Osteoblast (primary cell): Measurements from ENCODE around the gene CHRNA10. TPM values are rescaled to one million over a fixed set of nuclear protein-coding genes. Genes with fewer than 3 reads are reported as not detected.

Source experiments
- DNase-seq: peaks from one replicate; pipeline ENCODE4 v3.0.0; 2011; ENCODE audit warnings: low spot score, mixed read lengths; ENCODE audit not compliant: insufficient read length; ENCODE audit errors: missing footprints
- H2AFZ ChIP-seq: 2 replicates; pipeline ENCODE4 v1.6.0; 2011; ENCODE audit warnings: mild to moderate bottlenecking, low read length
- H3K27ac ChIP-seq: 2 replicates; pipeline ENCODE4 v1.5.1; 2011; ENCODE audit warnings: mild to moderate bottlenecking, low read depth, low read length, moderate library complexity
- H3K27me3 ChIP-seq: 2 replicates; pipeline ENCODE4 v1.6.0; 2012; ENCODE audit warnings: mild to moderate bottlenecking, control low read depth, inconsistent platforms, low read length, moderate library complexity; ENCODE audit not compliant: insufficient read depth
- H3K36me3 ChIP-seq: 2 replicates; pipeline ENCODE4 v1.5.1; 2011; ENCODE audit warnings: mild to moderate bottlenecking, low read length, control low read depth, moderate library complexity; ENCODE audit not compliant: insufficient read depth
- H3K4me1 ChIP-seq: 2 replicates; pipeline ENCODE4 v1.5.1; 2011; ENCODE audit warnings: mild to moderate bottlenecking, low read length, control low read depth, moderate library complexity; ENCODE audit not compliant: insufficient read depth
- H3K4me2 ChIP-seq: 2 replicates; pipeline ENCODE4 v1.6.0; 2011; ENCODE audit warnings: mild to moderate bottlenecking, low read length; ENCODE audit not compliant: insufficient read depth
- H3K4me3 ChIP-seq: fragments of 200-600 bp; sonication (generic); 3 replicates; pipeline ENCODE4 v1.5.1; 2012; ENCODE audit warnings: mild to moderate bottlenecking, low read length, inconsistent platforms; ENCODE audit not compliant: insufficient read depth
- H3K79me2 ChIP-seq: 2 replicates; pipeline ENCODE4 v1.6.0; 2012; ENCODE audit warnings: mild to moderate bottlenecking, low read length, control low read depth, inconsistent platforms; ENCODE audit not compliant: insufficient read depth
- H3K9me3 ChIP-seq: 2 replicates; pipeline ENCODE4 v1.5.1; 2011; ENCODE audit warnings: low read depth, low read length, control low read depth
- H4K20me1 ChIP-seq: 2 replicates; pipeline ENCODE4 v1.6.0; 2012; ENCODE audit warnings: mild to moderate bottlenecking, low read length, control low read depth; ENCODE audit not compliant: insufficient read depth
- total RNA-seq: library from RNA; depleted of rRNA; stranded (reverse); fragments of >200 nt; gene quantifications from 2 replicates; pipeline ENCODE4 v1.2.3, GENCODE V29; 2012
- TF ChIP-seq, protein P1 (sequence below): IDR thresholded peaks from 2 replicates; pipeline ENCODE4 v1.5.1; 2011; ENCODE audit warnings: mild to moderate bottlenecking, low read depth, low read length, moderate library complexity; ENCODE audit errors: extremely low read depth

CHRNA10 gene
- total RNA-seq, 1 donor = 0.72 TPM

DNA sequence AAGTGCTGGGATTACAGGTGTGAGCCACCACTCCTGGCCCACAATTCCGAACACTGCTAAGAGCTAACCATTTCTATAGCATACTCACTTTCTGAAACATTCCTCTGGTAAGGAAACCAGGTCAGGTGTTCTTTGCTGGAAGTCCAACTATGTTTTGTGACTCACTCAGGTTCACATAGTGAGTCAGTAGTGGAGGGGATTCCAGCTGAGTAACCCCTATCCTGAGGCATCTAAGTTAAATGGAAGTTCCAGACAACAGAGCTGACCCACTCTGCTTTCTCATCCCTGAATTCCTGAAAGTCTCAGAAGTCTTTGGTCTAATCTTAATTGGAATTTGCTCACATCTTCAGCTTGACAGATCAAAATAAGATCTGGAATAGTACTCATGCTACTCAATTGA is 3.0 kb upstream of the CHRNA10 start:
- Histone ChIP-seq H2AFZ (no peak overlapping the region), H3K27me3 (no peaks in the 10 kb centered on the region), H3K36me3 (peaks cover 63% of the 10 kb centered on the region), H4K20me1 (no peaks in the 10 kb centered on the region), H3K9me3 (no peaks in the 10 kb centered on the region), H3K79me2 (no peaks in the 10 kb centered on the region), H3K27ac (no peak overlapping the region), H3K4me3 (no peak overlapping the region), H3K4me1 (no peaks in the 10 kb centered on the region), H3K4me2 (no peak overlapping the region)
- DNase-seq = peak; percentile 87
- TF ChIP-seq, protein P1, sequence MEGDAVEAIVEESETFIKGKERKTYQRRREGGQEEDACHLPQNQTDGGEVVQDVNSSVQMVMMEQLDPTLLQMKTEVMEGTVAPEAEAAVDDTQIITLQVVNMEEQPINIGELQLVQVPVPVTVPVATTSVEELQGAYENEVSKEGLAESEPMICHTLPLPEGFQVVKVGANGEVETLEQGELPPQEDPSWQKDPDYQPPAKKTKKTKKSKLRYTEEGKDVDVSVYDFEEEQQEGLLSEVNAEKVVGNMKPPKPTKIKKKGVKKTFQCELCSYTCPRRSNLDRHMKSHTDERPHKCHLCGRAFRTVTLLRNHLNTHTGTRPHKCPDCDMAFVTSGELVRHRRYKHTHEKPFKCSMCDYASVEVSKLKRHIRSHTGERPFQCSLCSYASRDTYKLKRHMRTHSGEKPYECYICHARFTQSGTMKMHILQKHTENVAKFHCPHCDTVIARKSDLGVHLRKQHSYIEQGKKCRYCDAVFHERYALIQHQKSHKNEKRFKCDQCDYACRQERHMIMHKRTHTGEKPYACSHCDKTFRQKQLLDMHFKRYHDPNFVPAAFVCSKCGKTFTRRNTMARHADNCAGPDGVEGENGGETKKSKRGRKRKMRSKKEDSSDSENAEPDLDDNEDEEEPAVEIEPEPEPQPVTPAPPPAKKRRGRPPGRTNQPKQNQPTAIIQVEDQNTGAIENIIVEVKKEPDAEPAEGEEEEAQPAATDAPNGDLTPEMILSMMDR = no peak

DNA sequence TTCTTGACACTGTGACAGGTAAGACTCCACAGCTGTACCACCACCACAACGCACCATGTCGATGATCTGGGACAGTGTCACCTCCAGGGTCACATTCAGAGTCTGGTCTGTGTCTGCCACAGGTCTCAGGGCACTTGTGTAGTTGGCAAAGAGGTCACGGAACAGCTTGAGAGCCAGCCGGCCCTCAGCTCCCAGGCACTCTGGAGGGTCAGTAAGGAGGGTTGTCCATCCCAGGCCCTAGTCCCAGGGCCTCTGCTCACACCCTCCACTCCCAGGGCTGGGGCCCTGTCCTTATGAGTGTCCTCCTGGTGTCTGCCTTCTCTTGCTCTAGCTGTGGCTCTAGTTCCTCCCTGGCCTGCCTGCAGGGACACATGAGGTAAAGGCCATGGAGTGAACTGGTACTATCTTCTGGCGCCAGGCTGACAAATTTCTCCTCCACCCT is 1.4 kb downstream of the CHRNA10 start:
- Histone ChIP-seq H3K9me3 (no peaks in the 10 kb centered on the region), H3K36me3 (peaks cover 38% of the 10 kb centered on the region), H3K4me3 (no peak overlapping the region), H3K79me2 (no peaks in the 10 kb centered on the region), H3K4me1 (no peaks in the 10 kb centered on the region), H2AFZ (no peak overlapping the region), H3K4me2 (no peak overlapping the region), H3K27ac (no peak overlapping the region), H3K27me3 (no peaks in the 10 kb centered on the region), H4K20me1 (no peaks in the 10 kb centered on the region)
- TF ChIP-seq, protein P1 = no peak
- no peak for DNase-seq

- Histone ChIP-seq H3K4me1 (no peaks in the 10 kb centered on the region), H3K27me3 (no peaks in the 10 kb centered on the region), H3K27ac (no peak overlapping the region), H3K79me2 (no peaks in the 10 kb centered on the region), H4K20me1 (no peaks in the 10 kb centered on the region), H3K4me3 (no peak overlapping the region), H3K9me3 (no peaks in the 10 kb centered on the region), H3K36me3 (peaks cover 37% of the 10 kb centered on the region), H3K4me2 (no peak overlapping the region), H2AFZ (no peak overlapping the region)
- DNase-seq = peak; percentile 56
- TF ChIP-seq, protein P1 = no peak
Observed at GRCh38 chr11:3669128-3669527, 2.1 kb downstream of the CHRNA10 start.

DNA sequence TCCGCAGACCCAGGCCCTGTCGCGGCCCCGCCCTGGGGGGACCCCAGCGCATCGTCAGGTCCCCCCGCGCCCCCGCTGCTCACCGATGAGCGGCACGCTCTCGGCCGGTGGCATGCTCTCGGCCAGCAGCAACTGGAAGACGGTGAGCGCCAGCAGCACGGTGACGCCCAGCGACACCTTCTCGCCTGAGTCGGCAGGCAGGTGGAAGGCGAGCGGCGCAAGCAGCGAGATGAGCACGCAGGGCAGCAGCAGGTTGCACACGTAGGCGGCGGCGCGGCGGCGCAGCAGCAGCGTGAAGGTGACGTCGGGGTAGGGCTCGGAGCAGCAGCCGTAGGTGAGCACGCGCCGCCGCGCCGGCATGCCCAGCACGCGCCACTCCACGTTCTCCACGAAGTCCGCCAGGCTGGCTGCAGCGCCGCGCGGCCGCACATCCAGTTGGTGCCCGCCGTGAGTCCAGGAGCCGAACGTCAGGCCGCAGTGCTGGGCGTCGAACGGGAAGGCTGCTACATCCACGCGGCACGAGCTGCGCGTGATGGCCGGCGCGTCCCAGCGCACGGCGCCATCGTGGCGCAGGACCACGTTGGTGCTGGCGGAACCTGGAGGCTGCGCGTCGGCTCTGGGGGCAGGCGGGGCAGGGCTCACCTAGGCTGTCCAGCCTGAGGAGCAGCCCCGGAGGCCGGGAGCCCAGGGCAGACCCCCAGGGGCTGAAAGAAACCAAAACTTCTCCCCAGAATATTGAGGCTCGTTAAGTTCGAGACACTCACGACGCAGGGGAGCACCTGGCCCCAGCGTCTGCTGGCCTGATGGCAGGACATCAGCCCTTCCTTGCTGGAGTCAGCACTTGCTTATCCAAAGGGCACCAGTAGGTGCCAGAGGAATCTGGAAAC is 3.8 kb downstream of the CHRNA10 start:
- no peaks in the 10 kb centered on the region for H3K4me1 ChIP-seq
- H2AFZ ChIP-seq = no peak overlapping the region
- H3K27me3 ChIP-seq = no peaks in the 10 kb centered on the region
- no peaks in the 10 kb centered on the region for H3K79me2 ChIP-seq
- H3K27ac ChIP-seq = no peak overlapping the region
- TF ChIP-seq, protein P1 = no peak
- peak; percentile 61 for DNase-seq
- H4K20me1 ChIP-seq = no peaks in the 10 kb centered on the region
- no peaks in the 10 kb centered on the region for H3K9me3 ChIP-seq
- no peak overlapping the region for H3K4me2 ChIP-seq
- H3K4me3 ChIP-seq = no peak overlapping the region
- H3K36me3 ChIP-seq = peaks cover 22% of the 10 kb centered on the region
